Left colon (tissue), 2 donors: ENCODE results near the gene JUN. TPM values are rescaled to one million over a fixed set of nuclear protein-coding genes. Genes with fewer than 3 reads are reported as not detected.

Experiments used
- ATAC-seq: fragments of 200-7000 bp; cut with Tn5 transposase; one replicate; pipeline ENCODE4 v1.9.1; 2020; ENCODE audit warnings: mild to moderate bottlenecking, moderate library complexity
- DNase-seq, 2 donors: peaks; one replicate each; pipeline ENCODE4 v3.0.0-alpha.2; 2020
- intact Hi-C, 2 donors: fragments of 100-400 bp; cut with DNase I in 1 of 2; cut with micrococcal nuclease in 1 of 2; formaldehyde crosslinking; loops; one replicate each; pipeline versions ENCODE4 v1.11.2 to v1.14.0; 2022; cut with DNase I, micrococcal nuclease
- total RNA-seq, 2 donors: library from RNA; stranded (reverse); fragmentation: NEBNext Ultra II Directional; extraction: Animal tissue kit (Norgen Biotek cat#: 25700); gene quantifications; one replicate each; pipeline ENCODE4 v1.2.1, GENCODE V29; 2021
- donor health status: DM: no; HTN: no; CAD: no.
- donor health status: DM: yes; HTN: yes; CAD: no.

JUN gene
- total RNA-seq, 2 donors from 2014 or later: 184 to 199 TPM

DNA sequence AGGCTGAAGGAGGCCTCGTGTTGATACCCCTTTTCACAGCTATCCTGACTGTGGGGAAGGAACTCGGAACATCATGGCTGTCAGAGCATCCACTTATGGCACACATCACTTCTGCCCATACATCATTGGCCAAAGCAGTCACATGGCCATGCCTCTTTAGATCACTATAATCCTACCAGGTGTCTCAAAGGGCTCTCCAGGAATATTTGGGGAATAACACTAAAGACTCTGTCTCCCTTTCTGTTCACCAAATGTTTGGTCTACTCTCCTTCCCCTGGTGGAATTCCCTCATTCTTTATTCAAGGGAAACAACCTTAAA is 3.0 kb upstream of the JUN start:
- intact Hi-C loops: loop anchor here in 1 of 2 donors (10.0 kb wide), 2 partner anchors 108 to 508 kb away; partner anchors contain the start of gene FGGY
- no peak for ATAC-seq
- DNase-seq: no peak

DNA sequence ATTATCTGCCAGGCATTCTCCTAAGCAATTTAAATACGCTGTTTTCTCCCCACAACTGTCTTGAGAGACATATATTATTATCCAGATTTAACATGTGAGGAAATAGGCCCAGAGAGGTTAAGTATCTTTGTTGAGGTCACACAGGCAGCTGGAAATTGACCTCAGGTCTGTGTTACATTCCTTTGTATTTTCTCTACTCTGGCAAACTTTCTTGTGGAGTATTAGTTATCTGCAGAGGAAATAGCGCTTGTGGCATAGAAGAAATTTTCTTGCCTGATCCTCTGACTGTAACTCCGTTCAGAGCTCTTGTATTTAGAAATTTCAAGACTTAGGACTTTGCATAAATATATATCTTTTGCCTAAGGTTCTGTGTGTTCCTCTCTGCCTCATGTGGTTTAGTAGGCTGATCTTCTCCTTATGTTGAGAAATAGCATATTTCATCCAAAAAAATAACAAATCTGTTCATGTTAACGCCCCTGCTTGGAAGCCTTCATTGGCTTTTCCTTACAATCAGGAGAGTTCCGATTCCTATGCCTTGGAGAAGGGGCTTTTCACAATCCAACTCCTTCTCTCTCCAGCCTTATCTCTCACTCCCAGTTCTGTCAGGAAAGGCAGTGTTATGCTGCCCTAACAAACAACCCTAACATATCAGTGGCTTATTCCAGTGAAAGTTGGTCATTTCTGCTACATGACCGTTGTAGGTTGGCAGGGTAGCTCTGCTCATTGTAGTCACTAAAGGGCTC is 2.5 kb upstream of the JUN start:
- ATAC-seq (no peak), DNase-seq (no peak)
- intact Hi-C loops: loop anchor here in 1 of 2 donors (10.0 kb wide), 2 partner anchors 108 to 508 kb away; partner anchors contain the start of gene FGGY

DNA sequence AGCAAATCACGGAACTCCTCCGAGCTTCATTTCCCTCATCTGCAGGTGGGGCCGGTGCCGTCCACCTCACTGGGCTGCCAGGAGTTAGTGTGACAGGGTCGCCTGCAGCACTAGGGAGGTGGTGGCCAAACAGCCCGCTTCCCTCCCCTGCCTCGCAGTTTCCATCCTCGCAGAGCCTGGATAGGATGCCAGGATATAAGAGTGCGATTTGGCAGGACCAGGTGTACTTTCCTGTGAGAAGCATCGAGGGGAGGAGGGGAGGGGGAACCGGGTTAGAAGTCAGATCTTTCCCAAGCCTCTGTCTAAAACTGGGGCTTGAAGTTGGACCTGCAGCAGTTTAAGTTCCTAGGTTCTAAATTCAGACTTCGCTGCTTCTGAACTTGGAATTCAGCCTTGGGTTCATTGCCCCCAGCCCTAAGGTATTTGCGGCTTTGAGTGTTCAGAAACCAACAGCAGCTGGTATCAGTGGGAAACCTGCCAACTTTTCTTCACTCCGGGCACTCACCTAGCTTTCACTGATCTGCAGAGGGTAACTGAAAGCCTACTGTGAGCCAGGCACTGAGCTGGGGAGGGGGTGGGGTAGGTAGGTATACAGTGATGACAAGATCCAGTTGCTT is 1.7 kb upstream of the JUN start:
- intact Hi-C loops: loop anchor here in 1 of 2 donors (10.0 kb wide), 2 partner anchors 109 to 509 kb away; partner anchors contain the start of gene FGGY
- peak; percentile 64 to 67 for DNase-seq
- no peak for ATAC-seq

DNA sequence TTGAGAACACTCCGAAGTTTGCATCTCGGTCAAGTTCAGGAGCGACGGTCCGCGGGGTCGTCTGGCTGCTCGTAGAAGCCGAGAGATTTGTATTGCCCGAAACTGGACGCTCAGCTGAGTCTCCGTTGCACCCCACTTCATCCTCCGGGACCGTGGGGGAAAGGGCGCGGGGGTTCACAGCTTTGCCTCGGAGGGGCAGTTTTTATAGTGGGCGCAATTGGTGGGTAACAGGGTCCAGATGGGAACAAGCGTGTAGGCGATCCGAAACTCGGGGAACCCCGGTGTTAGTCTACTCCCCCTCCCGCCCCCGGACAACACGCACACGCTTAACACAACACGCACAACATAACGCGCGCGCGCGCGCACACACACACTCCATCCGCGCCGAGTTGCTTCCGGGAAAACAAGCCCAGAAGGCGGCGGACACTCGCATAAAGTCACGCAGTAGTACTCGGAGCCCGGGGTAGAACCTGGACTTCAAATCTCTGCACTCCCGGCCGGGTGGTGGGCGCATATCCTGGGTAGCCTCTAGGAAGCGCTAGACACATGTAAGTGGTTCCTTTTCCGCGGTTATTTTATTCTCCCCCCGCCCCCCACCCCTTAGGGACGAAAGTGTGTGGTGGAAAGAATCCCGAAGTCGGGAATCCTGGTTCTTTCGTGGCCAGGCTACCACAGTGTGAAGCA is 1.1 kb upstream of the JUN start:
- intact Hi-C loops: loop anchor here in 1 of 2 donors (5.0 to 10.0 kb wide), 3 partner anchors 110 to 917 kb away; partner anchors contain the start of gene FGGY
- peak; percentile 29 for ATAC-seq
- DNase-seq: peak; percentile 89 to 92

DNA sequence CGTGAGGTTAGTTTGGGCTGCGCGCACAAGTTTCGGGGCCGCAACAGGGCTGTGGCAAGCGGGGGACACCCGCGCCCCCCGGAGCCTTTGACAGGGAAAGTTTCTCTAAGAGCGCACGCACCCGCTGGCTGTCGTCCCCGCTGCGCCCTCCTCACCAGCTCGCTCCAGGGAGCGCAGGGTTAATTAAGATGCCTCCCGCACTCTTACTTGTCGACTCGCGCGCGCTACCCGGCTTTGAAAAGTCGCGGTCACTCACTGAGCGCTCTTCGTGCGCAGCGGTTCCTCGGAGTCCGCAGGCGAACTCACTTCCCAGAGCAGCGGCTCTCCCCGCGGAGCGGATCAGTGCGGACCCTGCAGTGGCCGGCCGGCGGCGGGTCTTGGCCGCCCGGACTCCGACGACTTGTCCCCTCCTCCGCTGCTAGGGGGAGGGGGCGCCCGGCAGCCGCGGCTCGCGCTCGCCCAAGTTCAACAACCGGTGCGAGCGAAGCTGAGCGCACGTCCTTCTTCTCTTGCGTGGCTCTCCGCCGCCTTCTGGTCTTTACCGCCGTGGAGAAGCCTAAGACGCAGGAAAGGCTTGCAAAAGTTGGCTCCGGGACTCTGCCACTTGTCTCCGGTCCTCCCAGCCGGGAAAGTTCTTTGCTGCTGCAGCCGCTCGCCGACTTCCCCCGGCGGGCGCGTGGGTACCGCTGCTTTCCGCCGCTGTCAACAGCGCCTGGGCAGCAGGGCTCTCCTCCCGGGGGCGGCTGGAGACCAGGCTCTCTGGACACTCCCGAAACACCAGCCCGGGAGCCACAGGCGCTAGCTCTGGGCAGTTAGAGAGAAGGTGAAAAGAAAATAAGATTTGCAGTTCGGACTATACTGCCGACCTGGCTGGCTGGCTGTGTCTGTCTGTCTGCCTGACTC is 506 bp downstream of the JUN start:
- ATAC-seq: peak; percentile 6
- intact Hi-C loops: loop anchor here in 1 of 2 donors (5.0 to 10.0 kb wide), 3 partner anchors 111 to 919 kb away; partner anchors contain the start of gene FGGY
- DNase-seq: peak; percentile 46 to 69

DNA sequence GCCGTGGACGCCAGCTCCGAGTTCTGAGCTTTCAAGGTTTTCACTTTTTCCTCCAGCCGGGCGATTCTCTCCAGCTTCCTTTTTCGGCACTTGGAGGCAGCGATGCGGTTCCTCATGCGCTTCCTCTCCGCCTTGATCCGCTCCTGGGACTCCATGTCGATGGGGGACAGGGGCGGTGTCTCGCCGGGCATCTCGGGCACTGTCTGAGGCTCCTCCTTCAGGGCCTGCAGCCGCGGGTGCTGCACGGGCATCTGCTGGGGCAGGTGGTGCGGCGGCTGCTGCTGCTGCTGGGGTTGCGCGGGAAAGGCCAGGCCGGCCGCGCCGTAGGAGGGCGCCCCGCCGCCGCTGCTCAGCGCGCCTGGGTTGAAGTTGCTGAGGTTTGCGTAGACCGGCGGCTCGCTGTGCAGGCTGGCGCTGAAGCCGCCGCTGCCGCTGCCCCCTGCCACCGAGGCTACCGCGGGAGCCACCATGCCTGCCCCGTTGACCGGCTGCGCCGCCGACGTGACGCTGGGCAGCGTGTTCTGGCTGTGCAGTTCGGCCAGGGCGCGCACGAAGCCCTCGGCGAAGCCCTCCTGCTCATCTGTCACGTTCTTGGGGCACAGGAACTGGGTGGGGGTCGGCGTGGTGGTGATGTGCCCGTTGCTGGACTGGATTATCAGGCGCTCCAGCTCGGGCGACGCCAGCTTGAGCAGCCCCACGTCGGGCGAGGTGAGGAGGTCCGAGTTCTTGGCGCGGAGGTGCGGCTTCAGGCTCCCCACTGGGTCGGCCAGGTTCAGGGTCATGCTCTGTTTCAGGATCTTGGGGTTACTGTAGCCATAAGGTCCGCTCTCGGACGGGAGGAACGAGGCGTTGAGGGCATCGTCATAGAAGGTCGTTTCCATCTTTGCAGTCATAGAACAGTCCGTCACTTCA is 1.4 kb downstream of the JUN start:
- DNase-seq: peak; percentile 63 to 71
- intact Hi-C loops: loop anchor here in 1 of 2 donors (5.0 to 10.0 kb wide), 3 partner anchors 112 to 920 kb away; partner anchors contain the start of gene FGGY
- peak; percentile 6 for ATAC-seq

DNA sequence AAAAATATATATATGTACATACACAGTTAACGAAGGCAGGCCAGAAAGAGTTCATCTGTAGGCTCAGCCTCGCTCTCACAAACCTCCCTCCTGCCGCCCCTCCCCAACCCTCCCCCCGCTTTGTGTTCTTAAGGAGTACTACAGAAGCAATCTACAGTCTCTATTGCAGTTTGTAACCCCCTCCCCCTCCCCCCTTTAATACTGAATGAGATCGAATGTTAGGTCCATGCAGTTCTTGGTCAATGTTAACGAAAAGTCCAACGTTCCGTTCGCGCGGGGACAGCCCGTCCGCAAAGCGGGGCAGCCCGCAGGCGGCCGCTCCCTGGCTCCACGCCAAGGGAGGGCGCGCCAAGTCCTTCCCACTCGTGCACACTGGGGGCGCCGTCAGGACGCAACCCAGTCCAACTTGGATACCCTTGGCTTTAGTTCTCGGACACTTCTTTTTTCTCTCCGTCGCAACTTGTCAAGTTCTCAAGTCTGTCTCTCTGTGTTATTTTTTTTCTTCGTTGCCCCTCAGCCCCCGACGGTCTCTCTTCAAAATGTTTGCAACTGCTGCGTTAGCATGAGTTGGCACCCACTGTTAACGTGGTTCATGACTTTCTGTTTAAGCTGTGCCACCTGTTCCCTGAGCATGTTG is 2.2 kb downstream of the JUN start:
- DNase-seq: peak; percentile 65 to 72
- intact Hi-C loops: loop anchor here in 1 of 2 donors (5.0 to 10.0 kb wide), 3 partner anchors 113 to 921 kb away; partner anchors contain the start of gene FGGY
- ATAC-seq: peak; percentile 6

DNA sequence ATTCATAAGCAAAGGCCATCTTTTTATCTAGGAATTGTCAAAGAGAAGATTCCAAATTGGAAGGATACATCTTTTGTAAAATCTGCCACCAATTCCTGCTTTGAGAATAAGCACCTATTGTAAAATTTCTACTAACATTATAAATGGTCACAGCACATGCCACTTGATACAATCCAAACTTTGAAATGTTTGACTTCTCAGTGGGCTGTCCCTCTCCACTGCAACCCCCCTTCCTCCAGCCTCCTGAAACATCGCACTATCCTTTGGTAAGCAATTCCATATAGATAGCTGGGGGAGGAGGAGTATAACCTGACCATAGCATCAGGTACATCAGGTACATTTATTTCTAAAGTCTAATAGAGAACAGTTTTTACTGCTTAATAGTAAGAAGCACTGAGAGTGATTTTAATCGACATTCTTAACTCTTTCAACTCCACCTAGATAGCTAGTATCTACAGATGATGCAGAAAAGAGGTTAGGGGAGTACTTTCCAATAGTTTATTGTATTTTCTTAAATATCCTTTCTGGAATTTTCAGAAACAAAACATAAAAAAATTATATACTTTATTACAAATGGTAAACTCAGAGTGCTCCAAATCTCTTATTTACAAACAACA is 2.9 kb downstream of the JUN start:
- ATAC-seq (no peak), DNase-seq (no peak)
- intact Hi-C loops: loop anchor here in 1 of 2 donors (5.0 to 10.0 kb wide), 3 partner anchors 114 to 921 kb away; partner anchors contain the start of gene FGGY

DNA sequence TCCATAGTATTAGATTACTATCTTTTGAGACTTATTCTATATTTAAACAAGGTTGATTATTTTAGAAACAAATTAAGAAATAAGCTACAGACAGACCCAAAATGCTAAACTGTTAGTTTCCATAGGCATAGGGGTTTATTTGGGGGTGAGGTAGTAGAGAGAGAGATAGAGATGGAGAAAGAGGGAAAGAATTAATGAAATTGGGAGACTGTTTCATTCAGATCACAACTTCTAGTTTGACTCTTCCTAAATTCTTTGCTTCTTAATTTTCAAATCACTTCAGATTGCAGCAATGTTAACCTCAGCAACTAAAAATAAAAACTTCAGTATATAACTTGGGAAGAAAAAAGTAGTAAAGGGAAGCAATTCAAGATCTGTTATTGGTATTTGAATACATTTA is 3.4 kb downstream of the JUN start:
- ATAC-seq (no peak), DNase-seq (no peak)
- intact Hi-C loops: loop anchor here in 1 of 2 donors (5.0 to 10.0 kb wide), 3 partner anchors 114 to 922 kb away; partner anchors contain the start of gene FGGY

DNA sequence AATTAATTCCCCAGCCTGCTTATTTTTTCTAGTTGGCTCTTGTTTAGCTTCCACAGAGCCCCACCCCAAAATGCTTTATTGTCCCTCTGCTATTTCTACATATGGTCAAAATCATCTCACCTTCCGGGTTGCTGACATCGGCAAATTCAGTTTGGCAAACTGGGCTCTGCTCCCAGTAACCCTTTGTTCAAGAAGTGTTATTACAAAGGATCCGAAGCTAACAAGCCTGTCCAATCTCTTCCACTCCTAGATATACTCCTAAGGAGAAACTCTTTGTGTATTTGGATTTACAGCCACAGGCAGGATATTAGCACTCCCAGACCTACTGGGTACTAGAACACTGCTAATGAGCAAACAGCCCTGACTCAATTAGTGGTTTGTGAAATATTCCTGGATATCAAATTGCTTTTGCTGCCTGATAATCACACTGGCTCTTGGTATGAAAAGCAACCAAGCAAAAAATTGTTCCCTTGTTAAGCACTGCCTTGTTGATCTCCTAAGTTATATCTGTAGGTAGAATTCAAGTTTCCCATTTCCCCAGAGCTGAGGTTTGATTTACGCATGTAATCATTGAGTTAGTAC is 4.0 kb downstream of the JUN start:
- intact Hi-C loops: loop anchor here in 1 of 2 donors (5.0 to 10.0 kb wide), 3 partner anchors 115 to 922 kb away; partner anchors contain the start of gene FGGY
- ATAC-seq (peak; percentile 10), DNase-seq (peak; percentile 50 to 68)

DNA sequence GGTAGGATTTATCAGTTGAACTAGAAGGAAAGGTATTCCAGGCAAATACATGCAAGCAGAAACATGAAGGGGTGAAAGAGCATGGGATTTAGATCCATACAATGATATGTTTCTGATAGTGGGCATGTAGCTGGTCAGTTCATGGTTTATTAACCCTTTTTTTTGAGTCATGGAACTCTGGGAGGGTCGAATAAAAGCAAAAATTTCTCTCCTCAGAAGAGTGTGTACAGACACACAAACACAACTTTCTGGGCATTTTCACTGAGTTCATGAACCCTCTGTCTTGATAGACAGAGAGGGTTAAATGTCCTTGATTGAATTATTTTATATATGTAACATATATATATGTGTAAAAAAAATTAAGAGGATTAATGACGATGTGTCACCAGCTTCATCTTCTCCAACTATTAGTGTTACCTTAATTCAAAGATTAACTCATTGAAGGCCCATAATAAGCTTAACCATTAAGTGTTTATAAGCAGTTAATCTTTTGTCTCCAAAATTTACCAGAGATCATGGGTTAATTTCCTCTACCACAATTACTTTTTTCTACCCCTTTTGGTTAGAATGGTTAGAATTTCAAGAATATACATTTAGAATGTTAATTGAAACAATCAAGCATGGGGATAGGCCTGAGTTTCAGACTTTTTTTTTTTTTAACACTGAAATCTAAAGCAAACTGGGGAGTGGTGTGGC is 4.6 kb downstream of the JUN start:
- ATAC-seq (no peak), DNase-seq (no peak)
- intact Hi-C loops: no loop called here

DNA sequence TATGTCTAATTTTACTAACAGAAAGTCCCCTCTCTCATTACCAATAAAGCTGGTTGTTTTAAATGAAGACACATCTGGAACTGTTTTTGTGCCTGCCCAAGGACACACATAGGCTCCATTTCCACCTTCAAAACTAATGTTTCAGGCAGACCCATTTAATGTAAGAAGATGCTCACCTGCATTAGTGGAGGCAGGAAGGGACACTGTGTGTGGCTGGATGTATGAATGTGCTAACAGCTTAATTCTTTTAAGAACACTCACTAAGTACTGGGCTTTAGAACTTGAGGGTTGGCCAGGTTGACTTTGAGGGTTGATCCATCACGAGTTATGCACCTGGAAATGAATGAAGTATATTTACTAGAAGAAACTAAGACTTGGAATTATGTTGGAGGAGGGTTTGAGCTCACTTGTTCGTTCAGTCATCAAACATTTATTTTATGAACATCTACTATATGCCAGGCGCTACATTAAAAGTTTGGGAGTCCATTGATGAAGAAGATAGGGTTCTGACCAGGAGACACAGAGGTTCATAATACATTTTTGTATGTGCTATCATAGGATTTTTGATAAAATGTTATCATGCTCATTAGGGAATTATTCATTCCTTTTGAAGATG is 5.4 kb downstream of the JUN start:
- no peak for ATAC-seq
- no peak for DNase-seq
- intact Hi-C loops: no loop called here

DNA sequence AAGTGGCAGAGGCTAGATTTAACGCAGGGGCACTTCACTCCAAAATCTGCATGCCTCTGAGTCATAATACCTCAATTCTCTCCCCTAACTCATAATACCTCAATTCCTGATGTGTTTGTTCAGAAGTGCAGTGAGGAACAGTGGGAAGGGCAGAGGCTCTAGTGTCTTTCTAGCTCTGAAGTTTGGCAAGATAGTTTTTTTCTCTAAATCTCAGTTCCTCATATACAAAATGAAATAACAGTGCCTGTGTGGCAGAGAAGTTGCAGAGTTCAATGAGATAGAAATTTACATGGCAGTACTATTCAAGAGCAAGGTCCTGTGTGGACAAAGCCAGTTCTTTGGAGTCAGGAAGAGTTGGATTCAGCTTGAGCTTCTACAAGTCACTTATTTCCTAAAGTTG is 9.8 kb downstream of the JUN start:
- ATAC-seq (no peak), DNase-seq (no peak)
- intact Hi-C loops: no loop called here

DNA sequence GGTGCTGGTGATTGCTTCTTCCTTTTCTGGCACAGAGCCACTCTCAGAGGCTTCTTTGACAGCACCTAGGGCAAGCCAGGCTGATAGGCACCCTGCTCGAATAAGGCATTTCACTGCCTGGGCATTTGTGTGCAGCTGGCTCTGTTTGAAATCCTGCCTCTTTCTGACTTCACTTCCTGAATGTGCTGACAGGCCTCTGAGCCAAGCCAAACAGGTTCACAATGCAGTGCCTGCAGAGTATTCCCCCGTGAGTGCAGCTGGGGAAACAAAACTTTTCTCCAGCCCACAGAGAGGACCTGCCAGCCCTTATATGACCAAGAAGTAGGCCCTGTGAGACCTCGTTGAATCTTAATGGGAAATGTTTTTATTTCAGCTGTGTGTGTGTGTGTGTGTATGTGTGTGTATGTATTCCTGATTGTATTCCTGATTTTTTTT is 10.4 kb downstream of the JUN start:
- ATAC-seq (peak; percentile 83), DNase-seq (peak; percentile 34 to 53)
- intact Hi-C loops: no loop called here

DNA sequence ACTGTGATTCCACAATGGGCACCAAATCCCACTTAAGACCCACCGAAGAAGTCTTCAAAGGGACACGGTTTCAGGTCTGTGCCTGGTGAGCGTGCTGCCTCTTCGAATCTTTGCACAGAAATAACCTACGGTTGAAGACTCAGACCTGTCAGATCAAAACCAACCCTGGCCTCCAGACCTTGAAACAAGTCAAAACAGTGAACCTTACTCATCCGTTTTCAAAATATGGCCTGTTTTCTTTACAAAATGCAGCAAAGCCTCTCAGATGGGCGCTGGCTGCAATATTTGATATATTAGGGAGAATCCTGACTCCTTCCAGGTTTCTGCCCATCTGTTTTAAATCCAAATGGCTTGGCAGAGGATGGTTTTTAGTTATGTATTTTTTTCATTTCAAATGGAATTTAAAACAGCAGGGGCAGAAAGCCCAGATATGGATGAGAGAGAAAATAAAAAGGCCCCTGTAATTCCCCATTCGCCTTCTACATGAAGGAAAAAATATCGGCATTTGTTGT is 14.0 kb downstream of the JUN start:
- intact Hi-C loops: no loop called here
- ATAC-seq: no peak

More for the DNA sequence above, 14.0 kb downstream of the JUN start:
- no peak for DNase-seq
